Activated T-cell treated with anti-CD3 and anti-CD28 coated beads for 1 hour (primary cell): ENCODE results near the gene TULP4.

ENCODE experiments used
- DNase-seq: peaks from one replicate; pipeline ENCODE4 v3.0.0-alpha.2; 2020; ENCODE audit warnings: low read depth

TULP4 gene

DNA sequence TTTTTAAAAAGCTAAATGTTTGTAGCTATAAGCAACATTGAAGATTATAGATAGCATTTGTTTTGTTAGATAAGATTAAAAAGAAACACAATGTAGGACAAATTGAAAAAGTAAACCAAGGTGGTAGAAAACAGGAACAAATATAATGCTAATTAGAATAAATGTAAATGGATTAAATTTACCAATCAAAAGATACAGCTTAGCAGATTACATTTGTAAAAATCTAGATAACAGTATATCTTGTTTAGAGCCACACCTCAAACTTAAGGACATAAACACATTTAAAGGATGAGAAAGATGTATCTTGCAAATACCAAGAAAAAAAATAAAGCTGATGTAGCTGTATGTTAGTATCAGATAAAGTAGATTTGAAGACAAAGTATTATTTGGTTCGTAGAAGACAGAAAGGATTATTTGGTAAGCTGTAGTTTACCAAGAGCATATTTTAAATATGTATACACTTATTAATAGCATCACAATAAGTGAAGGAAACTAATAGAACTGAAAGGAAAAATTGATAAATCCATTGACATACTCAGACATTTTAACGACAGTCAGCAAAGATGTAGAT, 107.2 kb downstream of the TULP4 start:
- no peak for DNase-seq

DNA sequence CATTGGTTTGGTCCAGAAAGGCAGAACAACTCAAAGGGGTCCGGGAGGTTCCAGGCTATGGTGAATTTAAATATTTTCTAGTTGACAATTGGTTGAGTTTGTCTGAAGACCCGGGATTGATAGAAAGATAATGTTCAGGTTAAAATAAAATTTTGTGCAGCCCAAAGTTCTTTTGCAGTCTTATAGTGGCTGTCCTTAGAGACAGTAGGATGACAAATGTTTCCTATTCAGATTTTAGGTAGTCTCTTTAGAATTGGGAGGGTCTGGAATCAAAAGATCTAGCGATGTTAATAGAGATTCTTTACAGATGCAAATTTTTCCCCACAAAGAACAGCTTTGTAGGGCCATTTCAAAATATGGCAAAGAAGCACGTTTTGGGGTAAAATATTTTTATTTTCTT, 109.1 kb downstream of the TULP4 start:
- DNase-seq = no peak

DNA sequence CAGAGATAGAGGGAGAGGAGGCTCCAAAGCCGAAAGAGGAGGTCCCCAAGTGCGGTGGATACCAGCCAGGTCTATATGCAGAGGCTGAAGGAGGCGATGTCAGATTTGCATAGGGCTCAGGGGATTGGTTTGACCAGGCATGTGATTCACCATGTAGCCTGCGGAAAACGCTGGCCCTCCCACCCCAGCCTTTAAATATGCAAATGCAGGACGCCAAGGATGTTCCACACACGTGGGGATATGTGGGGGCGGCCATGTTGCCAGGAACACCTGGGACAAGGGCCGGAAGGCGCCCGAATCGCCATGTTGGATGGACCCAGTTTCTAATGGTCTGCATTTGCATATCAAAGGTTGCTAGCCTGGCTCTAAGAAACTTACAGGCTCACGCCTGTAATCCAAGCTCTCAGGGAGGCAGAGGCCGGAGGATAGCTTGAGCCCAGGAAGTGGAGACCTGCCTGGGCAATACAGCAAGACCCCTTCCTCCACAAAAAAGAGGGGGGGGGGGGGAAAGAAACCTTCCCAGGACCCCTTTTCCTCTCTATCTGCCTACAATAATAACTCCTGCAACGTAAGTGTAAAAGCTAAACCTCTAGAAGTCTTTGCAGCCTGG, 110.5 kb downstream of the TULP4 start:
- DNase-seq = no peak

DNA sequence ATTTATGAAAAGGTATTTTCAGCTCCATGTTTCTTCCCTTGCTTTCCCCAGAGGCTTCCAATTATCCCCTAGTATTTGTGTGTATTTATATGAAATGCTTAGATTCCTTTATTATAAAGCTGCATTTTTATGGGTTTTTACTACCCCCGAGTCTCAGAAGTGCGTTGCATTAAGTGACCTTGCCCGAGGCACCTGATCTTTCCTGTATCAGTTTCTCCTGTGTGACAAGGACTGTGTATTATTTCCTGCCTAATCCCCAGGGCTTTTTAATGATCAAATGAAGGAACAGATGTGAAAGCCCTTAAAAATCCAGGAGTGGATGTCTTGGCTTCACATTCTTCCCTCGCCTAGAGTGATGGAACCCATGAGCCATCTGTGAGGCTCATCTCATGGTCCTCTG, 118.8 kb downstream of the TULP4 start:
- DNase-seq = no peak

DNA sequence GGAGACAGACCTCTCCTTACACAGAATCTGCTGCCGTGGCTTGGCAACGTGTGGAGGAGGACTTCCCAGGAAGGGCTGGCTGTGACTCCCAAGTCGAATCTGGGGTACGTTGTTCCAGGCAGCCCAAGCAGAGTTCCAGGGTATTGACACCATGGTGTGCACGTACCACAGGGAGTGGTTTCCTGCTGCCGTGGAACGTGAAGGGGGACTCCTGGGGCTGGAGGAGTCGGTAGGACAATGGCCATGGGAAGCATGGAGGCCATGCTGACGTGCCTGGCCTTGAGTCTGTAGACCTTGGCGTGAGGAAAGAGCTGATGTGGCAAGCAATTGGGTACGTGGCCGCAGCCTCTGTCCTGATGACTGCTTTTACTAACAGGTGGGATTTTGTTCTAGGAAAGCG, 119.3 kb downstream of the TULP4 start:
- no peak for DNase-seq

DNA sequence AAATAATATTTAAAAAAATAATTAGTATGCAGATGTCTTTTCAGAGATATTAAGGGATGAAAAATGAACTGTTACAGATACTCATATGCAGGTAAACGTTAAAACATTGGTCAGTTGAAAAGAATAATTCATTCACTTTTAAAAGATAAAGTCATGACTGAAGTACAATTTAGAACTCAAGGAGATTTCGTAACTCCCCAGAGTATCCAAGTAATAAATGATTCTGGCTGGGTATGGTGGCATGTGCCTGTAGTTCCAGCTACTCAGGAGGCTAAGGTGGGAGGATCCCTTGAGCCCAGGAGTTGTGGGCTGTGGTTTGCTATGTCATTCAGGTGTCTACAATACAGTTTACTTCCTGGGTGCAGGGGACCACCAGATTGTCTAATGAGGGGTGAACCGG, 125.3 kb downstream of the TULP4 start:
- no peak for DNase-seq

DNA sequence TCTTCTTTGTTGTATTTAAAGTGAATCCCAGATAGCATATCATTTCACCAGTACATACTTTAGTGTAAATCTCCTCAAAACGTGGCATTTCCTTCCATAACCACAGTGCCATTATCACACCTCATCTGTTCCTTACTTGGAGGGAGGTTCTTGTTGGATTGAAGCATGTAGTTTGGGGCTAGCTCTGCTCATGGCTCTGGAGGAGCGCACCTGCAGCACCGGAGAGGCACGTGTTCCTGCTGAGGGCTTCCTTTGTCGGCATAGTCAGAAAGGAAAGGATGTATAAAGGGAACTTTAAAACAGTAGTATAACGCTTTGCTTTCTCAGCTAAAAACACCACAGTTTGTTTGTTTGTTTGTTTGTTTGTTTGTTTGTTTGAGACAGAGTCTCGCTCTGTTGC, 126.0 kb downstream of the TULP4 start:
- no peak for DNase-seq

DNA sequence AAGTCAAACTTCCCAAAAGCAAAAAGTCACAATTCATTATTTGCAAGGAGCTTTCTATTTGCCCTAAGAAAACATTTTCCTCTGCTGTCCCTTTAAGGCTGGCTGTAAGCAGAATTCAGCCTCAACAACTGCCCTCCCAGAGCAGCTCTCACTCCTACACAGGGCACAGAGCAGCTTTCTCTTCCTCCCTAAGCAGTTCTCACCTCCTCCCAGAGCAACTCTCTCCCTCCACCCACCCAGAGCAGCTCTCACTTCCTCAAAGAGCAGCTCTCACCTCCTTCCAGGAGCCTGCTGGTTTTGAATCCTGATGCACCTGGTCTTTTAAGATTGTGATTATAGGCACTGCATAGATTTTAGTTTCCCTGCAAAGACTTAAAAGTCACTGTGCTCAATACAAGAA, 127.0 kb downstream of the TULP4 start:
- DNase-seq = no peak

DNA sequence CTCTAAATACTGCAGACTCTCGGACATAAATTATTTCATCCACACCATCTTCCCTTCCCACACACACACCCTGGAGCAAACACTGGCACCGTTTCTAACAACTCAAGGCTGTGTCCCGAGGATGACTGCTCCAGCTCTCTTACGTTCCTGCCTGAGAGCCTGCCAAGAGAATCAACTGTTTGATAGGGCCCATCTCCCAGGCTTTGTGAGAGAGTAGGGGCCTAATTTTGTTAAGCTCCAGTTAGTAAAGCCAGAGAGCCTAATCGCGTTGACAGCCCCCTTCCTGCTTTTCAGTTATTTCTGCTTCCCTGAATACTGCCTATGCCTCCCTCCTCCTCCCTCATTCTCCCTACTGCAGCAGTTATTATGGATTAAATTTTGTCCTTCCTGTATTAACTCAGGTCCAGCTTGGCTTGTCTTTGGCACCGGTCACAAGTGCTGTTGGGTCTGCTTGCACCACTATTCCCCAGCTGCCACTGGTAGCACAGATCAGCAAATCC, 129.5 kb downstream of the TULP4 start:
- no peak for DNase-seq

DNA sequence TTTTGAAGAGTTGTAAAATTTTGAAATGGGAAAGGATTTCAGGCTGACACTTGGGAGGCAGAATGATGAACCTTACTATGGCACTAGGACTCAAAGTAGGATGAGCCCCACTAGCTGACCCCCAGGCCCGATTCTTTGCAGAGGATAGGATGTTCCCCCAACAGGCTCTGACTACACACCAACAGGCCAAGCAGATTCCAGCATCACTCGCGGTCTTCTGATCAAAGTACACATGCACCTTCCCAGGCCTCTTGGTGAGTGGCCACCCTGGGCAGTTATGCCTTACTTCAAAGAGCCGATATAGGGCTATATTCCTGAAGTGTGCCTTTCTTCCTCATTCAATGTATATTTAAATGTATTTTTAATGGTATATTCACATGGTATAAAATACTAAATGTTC, 130.0 kb downstream of the TULP4 start:
- no peak for DNase-seq

DNA sequence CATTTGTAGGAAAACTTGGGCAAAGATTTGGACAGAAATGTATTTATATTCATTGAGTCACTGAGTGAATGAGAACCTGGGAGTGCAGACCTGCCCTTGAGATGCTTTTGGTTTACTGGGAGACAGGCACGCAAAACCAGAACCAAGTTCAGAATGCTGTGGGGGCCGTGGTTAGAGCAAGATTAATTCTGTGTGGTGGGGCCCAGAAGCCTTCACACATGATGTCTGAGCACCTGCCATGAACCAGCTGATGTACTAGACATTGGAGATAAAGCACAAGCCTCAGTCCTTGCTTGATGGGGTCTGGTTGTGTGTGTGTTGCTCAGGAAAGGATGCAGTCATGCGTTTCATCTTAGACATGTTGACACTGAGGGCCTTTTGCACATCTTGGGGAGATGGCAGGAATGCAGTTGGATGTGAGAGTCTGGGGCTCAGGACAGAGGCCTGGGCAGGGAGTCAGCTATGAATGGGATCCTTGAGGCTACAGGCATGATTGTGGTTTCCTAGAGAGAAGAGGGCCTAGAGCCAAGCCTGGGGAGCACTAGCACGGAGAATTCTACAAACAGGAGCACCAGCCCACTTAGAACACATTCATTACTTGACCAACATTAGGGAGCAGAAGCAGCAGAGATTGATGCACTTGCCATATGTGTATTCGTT, 133.3 kb downstream of the TULP4 start:
- DNase-seq = no peak

DNA sequence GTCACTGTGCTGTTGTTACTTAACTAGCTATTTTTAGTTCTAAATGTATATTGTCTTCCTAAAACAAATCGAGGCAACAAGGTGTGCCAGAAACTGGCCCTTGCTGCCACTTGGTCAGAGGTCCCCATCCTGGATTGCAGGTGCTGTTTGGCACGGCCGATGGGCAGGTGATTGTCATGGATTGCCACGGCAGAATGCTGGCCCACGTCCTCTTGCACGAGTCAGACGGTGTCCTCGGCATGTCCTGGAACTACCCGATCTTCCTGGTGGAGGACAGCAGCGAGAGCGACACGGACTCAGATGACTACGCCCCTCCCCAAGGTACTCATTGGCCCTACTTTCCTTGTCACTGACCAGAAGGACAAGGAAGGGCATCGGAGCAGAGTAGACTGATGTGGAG, 136.6 kb downstream of the TULP4 start:
- no peak for DNase-seq

DNA sequence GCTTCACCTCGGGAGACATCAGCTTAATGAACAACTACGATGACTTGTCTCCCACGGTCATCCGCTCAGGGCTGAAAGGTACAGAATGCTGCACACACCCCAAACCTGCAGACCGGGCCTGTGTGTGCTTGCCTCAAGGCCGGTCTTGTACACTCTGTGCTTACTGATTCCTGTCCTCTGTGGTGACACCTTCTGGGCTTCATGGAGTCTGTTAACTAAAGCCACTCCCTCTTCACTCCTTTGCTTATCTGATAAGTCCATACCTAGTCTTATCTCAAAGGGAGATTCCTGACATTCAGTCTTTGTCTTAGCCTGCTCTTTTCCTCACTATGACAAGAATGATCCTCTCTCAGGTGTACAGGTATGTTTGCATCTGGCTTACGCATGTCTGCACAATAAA, 139.9 kb downstream of the TULP4 start:
- DNase-seq = no peak

DNA sequence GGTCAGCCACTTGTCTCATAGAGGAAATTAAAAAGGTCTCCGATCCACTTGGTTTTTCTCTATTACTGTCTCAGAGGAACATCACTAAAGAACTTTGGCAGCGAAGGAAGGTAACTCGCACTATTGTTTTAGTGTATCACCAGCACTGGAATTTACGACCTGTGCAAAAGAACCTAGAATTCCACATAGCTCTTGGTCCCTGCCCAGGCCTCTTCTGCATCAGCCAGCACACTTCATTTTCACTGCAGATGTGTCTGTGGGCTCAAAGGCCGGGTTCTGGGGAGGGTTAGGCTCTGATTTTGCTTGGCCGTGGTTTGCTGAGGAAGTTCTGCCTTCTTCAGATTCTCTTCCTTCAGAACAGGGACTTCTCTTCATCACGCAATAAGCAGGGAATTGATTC, 144.9 kb downstream of the TULP4 start:
- no peak for DNase-seq

DNA sequence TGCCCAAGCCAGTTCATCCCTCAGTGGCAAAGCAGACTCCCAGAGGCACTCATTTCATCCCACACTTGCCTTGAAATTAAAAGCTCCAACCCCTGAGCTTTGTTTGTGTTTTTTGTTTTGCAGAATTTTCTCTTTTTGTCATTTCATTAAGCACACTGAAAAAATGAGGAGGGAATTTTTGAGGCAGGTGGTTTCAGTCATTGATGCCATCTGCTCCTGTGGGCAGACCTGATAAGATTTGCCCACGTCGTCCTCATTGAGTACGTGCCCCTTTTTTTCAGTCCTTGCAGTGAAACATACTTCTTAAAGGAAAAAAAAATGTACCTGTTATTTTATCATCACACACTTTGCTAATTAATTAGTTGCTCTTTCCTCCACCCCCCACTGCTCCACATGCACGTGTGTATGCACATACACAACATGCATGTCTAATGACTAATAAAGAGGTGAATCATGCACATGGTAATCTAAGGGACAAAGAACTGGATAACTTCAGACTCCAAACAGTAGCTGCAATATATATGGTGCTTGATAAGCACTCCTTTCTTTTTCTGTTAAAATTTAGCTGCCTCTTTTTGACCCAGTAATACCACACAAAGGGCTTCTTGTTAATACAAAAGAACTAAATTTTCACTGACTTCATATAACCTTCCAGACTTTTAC, 145.5 kb downstream of the TULP4 start:
- DNase-seq = no peak

DNA sequence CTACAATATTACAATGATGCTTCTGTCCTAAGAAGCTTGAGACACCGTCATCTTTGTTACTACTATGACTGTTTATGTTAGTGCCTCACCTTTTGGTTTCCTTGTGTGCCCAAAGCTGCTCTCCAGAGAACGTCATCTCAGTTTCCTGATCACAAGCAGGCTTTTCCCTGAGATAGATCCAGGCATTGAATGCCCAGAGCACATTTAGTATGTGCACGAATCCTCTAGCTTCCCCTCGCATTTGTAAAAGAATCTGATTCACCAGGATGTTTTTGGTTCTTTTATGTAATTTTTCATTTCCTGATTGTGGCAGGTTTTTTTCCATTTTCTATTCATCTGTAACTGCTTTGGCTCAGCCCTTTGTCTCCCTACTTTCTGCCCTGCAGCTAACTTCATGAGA, 147.5 kb downstream of the TULP4 start:
- no peak for DNase-seq

DNA sequence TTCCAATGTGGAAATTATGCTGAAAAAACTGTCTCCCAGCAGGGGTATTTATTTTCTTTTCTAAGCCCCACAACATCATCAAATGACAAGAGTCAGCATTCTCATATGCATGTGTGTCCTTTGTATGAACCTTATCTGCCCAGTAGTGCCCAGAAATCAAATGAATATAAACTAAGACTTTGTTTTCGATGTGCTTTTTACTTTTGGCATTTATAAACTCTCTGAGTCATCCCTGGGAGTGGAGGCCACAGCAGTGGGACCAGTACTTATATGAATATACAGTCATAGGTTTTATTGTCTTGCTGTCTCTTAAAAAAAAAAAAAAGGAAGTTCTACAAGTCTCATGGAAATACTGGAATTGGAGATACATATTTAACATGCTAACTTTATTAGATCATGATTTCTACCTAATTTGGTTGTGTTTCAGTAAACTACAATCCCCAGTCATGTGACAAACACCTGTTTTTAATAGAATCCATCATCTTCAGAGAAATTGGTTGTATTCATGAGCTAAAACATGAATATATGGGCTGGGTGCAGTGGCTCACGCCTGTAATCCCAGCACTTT, 148.4 kb downstream of the TULP4 start:
- no peak for DNase-seq

DNA sequence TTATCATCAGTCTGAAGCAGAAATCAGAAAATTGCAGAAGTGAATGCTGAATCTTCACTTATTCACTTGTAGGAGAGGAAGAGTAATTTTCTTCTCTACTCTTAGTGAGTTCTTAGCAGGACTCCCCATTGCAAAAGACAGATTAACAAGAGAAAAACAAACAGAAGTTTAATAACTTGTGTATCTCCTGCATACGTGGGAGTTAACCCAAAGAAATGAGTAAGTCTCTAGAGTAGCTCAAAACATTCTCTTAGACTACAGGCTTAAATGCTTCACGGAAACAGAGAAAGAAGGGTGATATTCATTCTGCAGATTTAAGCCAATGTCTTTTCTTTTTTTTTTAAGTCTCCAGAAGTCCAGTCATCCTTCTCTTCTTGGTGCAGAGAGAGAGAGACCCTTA, 149.7 kb downstream of the TULP4 start:
- DNase-seq = no peak

DNA sequence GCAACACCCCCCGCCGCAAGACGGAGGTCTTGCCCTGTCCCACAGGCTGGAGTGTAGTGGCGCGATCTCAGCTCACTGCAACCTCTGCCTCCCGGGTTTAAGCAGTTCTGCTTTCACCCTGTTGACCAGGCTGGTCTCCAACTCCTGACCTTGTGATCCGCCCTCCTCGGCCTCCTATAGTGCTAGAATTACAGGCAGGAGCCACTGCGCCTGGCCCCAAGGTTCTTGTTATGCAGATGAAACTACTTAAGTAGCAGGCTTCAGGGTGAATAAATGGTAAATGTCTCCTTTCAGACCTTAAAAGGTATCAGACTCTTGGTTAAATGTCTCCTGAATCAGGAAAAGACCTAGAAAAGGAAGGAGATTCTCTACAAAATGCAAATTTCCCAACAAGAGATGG, 152.2 kb downstream of the TULP4 start:
- DNase-seq = no peak

DNA sequence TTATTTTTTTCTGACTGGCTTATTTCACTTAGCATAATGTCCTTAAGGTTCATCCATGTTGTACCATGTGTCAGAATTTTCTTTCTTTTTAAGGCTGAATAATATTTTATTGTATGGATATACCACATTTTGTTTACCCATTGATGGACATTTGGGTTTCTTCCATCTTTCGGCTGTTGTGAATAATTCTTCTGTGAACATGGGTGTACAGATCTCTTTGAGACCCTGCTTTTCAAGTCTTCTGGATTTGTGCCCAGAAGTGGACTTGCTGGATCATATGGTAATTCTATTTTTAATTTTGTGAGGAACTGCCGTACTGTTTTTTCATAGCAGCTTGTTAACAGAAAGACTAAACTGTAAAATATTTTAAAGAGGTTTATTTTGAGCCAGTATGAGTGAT, 153.0 kb downstream of the TULP4 start:
- DNase-seq = no peak

DNA sequence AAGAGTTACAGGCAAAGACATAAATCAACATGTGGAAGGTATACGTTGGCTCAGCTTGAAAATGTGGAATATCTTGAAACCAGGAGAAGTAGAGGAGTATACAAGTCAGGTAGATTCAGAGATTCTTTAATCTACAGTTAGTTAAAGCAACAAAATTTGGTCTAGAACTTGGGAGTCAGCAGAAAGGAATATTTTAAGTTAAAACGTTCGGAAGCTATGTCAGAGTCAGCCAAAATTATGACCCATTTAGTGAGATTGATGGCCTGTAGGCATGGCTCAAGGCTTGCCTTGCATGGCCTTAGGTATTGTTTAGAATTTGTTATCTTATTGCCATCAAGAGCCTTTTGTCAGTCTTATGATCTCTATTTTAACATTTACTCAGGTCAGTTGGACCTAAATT, 153.5 kb downstream of the TULP4 start:
- DNase-seq = no peak

DNA sequence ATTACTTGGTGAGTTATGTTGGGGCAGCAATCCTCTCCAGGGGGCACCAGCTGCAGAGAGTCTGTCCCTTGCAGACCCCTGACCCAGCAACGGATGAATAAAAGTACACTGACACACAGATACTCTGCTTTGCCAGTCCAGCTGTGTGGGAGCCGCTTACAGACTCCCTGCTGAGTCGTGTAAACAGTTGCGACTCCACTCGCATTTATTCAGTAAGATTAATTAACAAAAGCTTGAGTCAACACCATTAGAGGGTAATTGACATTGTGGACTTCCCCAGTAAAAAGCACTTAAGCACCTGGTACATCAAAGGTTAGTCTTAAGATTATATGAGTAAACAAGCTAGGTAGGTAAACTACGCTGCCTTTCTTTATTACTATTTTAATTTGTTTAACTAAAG, 155.7 kb downstream of the TULP4 start:
- DNase-seq = no peak

DNA sequence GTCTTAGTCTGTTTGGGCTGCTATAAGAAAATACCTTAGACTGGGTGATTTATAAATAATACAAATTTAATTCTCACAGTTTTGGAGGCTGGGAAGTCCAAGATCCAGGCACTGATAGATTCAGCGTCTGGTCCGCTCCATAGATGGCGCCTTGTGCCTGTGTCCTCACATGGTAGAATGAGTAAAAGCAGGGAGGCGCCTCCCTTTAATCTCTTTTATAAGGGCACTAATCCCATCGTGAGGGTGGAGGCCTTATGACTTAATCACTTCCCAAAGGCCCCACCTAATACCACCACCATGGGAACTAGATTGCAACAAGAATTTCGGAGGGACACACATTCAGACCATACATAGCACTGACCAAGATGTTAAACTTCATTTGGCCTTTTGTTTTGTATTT, 156.4 kb downstream of the TULP4 start:
- no peak for DNase-seq
